ENCODE results near the gene ALPG.

DNA sequence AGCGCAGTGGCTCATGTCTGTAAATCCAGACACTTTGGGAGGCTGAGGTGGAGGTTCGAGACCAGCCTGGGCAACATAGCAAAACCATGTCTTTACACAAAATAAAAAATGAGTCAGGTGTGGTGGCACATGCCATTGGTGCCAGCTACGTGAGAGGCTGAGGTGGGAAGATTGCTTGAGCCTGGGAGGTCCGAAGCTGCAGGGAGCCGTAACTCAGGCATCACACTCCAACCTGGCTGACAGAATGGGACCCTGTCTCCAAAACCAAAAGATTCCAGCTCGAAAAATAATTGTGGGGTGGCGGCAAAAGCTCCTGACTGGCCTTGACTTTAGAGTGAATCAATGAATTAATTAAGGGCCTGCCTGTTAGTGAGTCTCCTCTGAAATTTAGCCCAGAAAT is 29.3 kb upstream of the ALPG start:
- no peak for TF ChIP-seq POLR2A (IDR thresholded peaks at IDR 0.05)
- TF ChIP-seq, protein P1, sequence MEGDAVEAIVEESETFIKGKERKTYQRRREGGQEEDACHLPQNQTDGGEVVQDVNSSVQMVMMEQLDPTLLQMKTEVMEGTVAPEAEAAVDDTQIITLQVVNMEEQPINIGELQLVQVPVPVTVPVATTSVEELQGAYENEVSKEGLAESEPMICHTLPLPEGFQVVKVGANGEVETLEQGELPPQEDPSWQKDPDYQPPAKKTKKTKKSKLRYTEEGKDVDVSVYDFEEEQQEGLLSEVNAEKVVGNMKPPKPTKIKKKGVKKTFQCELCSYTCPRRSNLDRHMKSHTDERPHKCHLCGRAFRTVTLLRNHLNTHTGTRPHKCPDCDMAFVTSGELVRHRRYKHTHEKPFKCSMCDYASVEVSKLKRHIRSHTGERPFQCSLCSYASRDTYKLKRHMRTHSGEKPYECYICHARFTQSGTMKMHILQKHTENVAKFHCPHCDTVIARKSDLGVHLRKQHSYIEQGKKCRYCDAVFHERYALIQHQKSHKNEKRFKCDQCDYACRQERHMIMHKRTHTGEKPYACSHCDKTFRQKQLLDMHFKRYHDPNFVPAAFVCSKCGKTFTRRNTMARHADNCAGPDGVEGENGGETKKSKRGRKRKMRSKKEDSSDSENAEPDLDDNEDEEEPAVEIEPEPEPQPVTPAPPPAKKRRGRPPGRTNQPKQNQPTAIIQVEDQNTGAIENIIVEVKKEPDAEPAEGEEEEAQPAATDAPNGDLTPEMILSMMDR (IDR thresholded peaks at IDR 0.05), result no peak
